GM11168 (cell line): ENCODE results near the gene ABLIM2.

Source experiments
- in situ Hi-C: fragments of 300-500 bp; cut with MboI; formaldehyde crosslinking; loops from one replicate; pipeline ENCODE4 v1.12.0; 2022; ENCODE audit warnings: low sequenced_read_pairs; ENCODE audit not compliant: unreplicated experiment

Gene ABLIM2

DNA sequence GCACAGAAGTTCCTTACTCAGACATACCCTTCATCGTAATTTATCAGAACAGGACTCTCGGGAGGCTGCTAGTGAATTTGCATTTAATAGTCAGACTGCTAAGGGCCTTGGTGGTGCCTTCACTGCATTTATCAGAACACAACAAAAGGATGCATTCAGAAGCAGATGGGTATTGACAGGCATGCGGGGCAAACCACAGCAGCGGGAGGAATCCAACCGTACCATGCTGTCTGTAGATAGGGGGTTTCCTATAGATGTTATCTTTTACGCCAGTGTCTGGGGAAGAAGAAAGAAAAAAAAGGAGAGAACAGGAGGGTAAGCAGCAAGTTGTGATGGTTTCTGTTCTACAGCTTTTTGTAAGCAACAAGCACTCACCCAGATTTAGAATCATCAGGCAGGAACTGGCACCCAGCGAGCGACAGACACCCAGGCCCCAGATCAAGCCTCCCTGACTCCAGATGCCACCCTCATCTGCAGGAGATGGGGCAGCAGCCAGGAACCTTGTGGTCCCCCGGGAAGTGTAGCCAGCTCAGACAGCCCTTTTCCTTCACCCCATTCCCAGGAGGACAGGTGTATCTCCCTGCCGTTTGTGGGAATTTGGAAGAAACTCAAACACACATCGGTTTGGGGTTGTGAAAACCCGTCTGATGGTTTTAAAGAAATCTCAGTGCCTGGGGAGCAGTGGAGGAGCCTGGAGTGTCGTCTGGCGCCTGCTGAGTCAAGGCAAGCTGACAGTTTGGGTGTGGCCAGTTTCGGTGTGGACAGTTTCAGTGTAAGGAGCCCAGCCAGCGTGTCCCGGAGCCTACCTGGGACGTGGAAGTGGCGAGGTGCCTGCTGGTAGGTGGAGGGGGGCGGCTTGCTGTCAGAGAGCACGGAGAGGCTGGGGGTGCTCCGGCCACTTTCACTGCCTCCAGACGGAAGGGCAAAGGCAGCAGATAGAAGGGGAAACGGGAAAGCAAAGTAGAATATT, 138.9 kb downstream of the ABLIM2 start:
- in situ Hi-C loops = no loop called here

DNA sequence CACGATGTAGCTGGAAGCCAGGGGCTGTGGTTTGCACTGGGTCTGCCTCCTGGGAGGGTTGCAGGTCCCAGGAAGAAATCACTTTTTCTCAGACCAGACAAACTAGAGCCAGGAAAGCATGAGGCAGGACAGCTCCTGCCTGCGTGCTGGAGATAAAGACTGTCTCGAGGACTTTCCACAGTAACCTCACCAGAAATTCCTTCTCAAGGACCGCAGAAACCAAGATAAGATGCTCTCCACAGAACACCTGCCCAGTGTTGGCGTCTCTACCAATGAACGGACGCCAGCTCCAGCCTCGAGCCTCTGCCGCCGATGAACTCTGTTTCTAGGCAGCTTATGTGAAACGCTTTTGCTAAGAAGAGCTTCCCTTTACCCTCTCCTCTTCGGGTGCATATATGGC, 142.1 kb downstream of the ABLIM2 start:
- in situ Hi-C loops = no loop called here

GRCh38 chr4:8015512-8015911, 143.1 kb downstream of the ABLIM2 start:
- in situ Hi-C loops = no loop called here

DNA sequence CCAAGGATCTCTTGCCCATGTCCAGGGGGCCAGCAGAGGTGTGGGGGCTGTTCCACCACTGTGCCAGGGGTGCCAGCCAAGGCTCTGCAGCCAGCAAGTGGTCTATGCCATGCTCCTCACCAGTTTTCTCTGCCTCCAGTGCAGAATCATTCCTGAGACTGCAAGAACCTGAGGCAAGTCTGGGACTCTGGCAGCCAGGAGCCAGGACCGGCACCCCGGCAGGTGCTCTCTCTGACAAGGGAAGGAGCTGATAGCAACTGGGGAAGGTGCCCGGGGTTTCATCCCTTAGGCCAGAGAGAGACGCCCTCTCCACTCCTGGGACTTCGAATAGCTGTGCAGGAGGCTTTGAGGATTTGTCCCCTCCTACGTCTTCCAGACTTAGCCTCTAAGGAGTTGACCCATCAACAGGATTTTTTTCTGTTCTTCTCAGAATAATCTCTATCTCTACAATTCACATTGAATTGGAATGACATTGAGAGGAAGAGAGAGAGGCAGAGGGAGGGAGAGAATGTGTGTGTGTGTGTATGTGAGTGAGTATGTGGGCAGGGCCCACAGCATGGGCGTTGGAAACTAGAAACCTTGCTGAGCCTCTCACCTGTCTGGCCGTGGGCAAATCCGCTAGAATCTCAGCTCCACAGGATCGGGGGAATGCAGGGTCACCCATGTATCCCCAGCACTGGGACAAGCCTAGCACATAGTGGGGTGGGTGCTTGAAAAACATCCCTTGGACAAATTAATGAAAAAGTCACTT, 144.5 kb downstream of the ABLIM2 start:
- in situ Hi-C loops = no loop called here

GRCh38 chr4:8012517-8012916, 146.1 kb downstream of the ABLIM2 start:
- in situ Hi-C loops = no loop called here

- in situ Hi-C loops = no loop called here
These were observed 148.0 kb downstream of the ABLIM2 start for GRCh38 chr4:8010618-8011017.

DNA sequence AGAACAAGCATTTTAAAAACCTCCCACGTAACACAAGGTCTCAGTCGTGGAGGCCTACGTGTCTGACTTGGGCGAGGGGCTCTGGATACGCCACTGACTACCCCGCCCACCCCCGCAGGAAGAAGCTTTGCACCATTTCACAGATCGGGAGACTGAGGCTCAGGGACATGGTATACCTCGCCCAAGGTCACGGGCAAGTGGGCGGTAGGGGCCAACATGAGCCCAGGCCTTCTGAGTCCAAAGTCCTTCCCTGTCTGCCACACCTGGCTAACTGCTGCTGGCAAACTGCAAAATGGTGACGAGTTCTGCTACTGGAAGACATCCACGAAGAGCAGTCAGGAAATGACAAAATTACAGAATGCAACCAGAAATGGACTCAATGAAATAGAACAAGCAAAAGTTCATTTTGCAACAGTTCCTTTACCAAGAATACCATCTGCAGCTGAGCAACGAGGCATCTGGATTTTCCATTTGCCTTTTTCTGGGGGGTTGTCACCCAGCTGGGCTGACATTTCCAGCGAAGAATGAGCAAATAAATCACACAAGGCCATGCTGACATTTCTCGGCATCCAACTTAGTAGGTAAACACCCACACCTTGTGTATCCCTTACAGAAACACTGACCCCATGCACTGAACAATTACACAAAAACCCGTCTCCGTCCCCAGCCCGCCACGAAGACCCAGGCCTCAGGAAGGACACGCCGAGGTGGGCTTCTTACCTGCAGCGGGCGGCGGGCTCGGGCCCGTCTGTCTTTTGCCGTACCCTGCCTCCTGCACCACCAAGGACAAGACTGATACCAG, 148.7 kb downstream of the ABLIM2 start:
- in situ Hi-C loops = no loop called here

DNA sequence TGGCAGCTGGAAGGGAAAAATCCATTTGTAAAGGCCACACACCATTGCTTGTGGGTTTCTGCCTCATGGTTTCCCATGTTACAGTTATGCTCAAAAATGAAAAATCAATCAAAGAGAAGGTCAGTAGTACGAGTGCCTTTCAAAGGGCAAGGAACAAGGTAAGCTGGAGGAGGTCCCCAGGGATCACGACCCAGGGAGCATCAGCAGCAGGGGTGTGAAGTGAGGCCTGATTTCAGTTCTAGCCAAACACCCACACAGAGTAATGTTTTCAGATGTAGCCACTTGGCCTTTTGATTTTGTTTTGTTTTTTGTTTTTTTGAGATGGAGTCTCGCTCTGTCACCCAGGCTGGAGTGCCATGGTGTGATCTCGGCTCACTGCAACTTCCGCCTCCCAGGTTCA, 149.5 kb downstream of the ABLIM2 start:
- in situ Hi-C loops = no loop called here

- in situ Hi-C loops = no loop called here
These were observed 150.2 kb downstream of the ABLIM2 start for GRCh38 chr4:8008391-8008790.

DNA sequence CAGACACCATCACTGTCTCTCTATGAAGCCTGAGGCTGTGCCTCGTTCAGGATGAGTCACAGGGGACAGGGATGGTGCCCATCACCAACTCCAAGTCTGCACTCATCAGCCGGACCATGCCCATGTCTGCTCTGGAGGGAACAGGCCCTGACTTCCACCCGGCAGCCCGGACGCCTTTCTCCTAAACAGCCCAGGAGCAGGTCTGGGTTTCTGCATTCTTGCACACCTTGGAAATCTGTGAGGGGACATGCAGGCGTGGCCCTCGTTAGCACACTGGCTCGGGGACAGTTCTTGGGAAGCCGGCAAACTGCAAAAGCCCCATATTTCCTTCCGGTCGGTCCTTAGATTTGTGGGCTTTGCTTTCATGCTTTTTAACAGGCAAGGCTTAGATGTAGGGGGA, 151.0 kb downstream of the ABLIM2 start:
- in situ Hi-C loops = no loop called here

- in situ Hi-C loops = no loop called here
These were observed 152.1 kb downstream of the ABLIM2 start for GRCh38 chr4:8006471-8006870.

GRCh38 chr4:8005814-8006215, 152.8 kb downstream of the ABLIM2 start:
- in situ Hi-C loops = no loop called here

- in situ Hi-C loops = no loop called here
These were observed 153.4 kb downstream of the ABLIM2 start for GRCh38 chr4:8005033-8005808.

DNA sequence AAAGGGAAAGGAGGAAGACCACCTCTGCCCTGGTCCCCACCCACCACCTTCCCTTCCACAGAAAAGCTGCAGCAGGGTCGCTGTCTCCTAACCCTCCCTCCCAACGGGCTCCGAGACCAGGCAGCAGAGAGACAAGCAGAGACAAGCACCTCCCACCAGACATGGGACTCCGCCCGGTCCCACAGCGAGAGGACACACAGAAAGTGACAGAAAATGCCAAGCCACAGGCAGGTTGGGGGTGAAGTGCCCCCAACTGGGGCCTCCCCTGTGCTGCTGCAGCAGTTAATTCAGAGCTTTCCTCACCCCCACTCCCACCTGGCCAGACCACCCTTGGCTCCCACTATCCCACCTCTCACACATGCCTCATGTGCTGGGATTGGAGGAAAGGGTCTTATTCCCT, 154.5 kb downstream of the ABLIM2 start:
- in situ Hi-C loops = no loop called here

DNA sequence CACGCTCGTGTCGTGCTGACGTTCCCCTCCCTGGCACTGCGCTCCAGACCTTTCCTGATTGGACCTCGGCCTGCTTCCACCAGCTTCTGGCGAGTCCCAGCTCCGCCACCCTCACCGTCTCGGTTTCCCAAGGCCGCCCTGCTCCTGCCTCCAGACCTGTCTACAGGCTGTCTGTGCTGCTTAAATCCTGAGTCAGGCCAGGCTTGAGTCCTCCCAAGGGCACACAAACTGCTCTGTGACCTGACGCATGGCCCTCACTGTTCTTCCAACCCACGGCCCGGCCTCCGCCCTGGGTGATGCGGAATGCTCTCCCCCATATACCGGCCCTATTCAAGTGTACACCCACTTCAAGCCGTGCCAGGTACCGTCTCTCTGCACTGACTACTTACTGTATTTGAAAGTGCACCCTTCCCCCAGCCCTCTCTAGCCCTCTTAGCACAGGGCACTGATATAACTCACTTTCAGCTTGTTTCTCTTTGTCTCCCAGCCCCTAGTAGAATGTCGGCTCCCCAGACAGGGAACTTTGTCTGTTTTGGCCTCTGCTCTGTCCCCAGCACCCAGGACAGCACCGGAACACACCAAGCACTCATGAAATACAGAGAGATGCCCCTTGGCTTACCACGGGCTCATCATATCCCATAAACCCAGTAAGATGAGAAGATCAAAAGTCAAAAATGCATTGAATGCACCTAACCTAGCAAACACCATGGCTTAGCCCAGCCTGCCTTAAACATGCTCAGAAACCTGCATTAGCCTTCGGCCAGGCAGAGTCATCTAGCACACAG, 155.9 kb downstream of the ABLIM2 start:
- in situ Hi-C loops = no loop called here

GRCh38 chr4:8001564-8002355, 156.9 kb downstream of the ABLIM2 start:
- in situ Hi-C loops = no loop called here

- in situ Hi-C loops = no loop called here
These were observed 157.7 kb downstream of the ABLIM2 start for GRCh38 chr4:8000721-8001491.

GRCh38 chr4:8000247-8000646, 158.4 kb downstream of the ABLIM2 start:
- in situ Hi-C loops = no loop called here
